ENCODE measurements around the gene CABYR.

- TF ChIP-seq TCF12 (IDR thresholded peaks at IDR 0.05; ENCODE audit: low read depth) (no peak), NFIC (IDR thresholded peaks at IDR 0.05) (no peak), TEAD4 (IDR thresholded peaks at IDR 0.05) (no peak), TAF1 (IDR thresholded peaks at IDR 0.05; ENCODE audit: low read depth) (no peak), REST (IDR thresholded peaks at IDR 0.05; ENCODE audit: low read depth) (no peak), YY1 (IDR thresholded peaks at IDR 0.05; ENCODE audit: low read depth) (no peak), RAD21 (IDR thresholded peaks at IDR 0.05; ENCODE audit: low read depth) (no peak), EP300 (IDR thresholded peaks at IDR 0.05; ENCODE audit: borderline replicate concordance) (no peak), USF1 (IDR thresholded peaks at IDR 0.05) (no peak), EGR1 (IDR thresholded peaks at IDR 0.05) (no peak), CREB1 (IDR thresholded peaks at IDR 0.05; ENCODE audit: low read depth) (no peak), ZBTB7A (IDR thresholded peaks at IDR 0.05; ENCODE audit: low read depth) (no peak)
These were observed 1.8 kb downstream of the CABYR start for GRCh38 chr18:24140697-24141096.

Data from Ishikawa (cell line).